B cell (primary cell): Measurements from ENCODE around the gene HMCN1.

Experiments
- CTCF ChIP-seq: fragments of 200-600 bp; IDR thresholded peaks from one replicate; pipeline ENCODE4 v1.8.0; 2022; ENCODE audit warnings: antibody characterized with exemption, mild to moderate bottlenecking
- EZH2 ChIP-seq: IDR thresholded peaks from 2 replicates; pipeline ENCODE4 v1.6.1; 2012; ENCODE audit warnings: borderline replicate concordance, low read depth, mild to moderate bottlenecking, moderate library complexity, low read length; ENCODE audit not compliant: insufficient read depth, poor library complexity, severe bottlenecking

GRCh38 chr1:185933580-185933979 is 199.4 kb downstream of the HMCN1 start:
- TF ChIP-seq CTCF, result no peak
- TF ChIP-seq EZH2, result no peak
